Breast epithelium (tissue), 4 donors: Measurements from ENCODE around the gene MBOAT2. TPM values are rescaled to one million over a fixed set of nuclear protein-coding genes. Genes with fewer than 3 reads are reported as not detected.

Experiments
- DNase-seq, 2 donors: peaks; one replicate each; pipeline ENCODE4 v3.0.0-alpha.2; 2019; ENCODE audit warnings: low spot score in 2 of 2
- H3K27ac ChIP-seq, 2 donors: fragments of 200-600 bp; sonication (generic) in 1 of 2; one replicate each; pipeline ENCODE4 v1.5.1; 2016 to 2019; ENCODE audit warnings: mild to moderate bottlenecking in 1 of 2
- H3K27me3 ChIP-seq, 2 donors: fragments of 200-600 bp; sonication (generic) in 1 of 2; one replicate each; pipeline versions ENCODE4 v1.5.1 to v1.6.0; 2017 to 2019; ENCODE audit warnings: control low read depth in 1 of 2, mild to moderate bottlenecking in 1 of 2
- H3K36me3 ChIP-seq: fragments of 200-600 bp; one replicate; pipeline ENCODE4 v1.5.1; 2019
- H3K4me1 ChIP-seq, 2 donors: fragments of 200-600 bp; sonication (generic); one replicate each; pipeline ENCODE4 v1.5.1; 2016 to 2019; ENCODE audit warnings: control low read depth in 1 of 2
- H3K4me3 ChIP-seq, 3 donors: fragments of 200-600 bp; sonication (generic); 1 replicate in 2 of 3; 2 replicates in 1 of 3; pipeline ENCODE4 v1.5.1; 2016 to 2019; ENCODE audit warnings: mild to moderate bottlenecking in 3 of 3, moderate library complexity in 2 of 3
- H3K9me3 ChIP-seq, 2 donors: fragments of 200-600 bp; sonication (generic) in 1 of 2; one replicate each; pipeline ENCODE4 v1.5.1; 2016 to 2019; ENCODE audit warnings: control low read depth in 1 of 2
- POLR2A ChIP-seq: fragments of 450-650 bp; IDR thresholded peaks from one replicate; pipeline ENCODE4 v1.6.1; 2016; ENCODE audit warnings: antibody characterized with exemption, mild to moderate bottlenecking, moderate library complexity
- POLR2AphosphoS5 ChIP-seq, 3 donors: sonication (generic); formaldehyde crosslinking; IDR thresholded peaks; one replicate each; pipeline ENCODE4 v1.6.1; 2017; ENCODE audit warnings: antibody characterized with exemption in 3 of 3
- intact Hi-C: fragments of 100-400 bp; cut with DNase I; formaldehyde crosslinking; loops from one replicate; pipeline ENCODE4 v1.15.1; 2023; ENCODE audit warnings: low total_unique reads
- total RNA-seq, 3 donors: library from RNA; depleted of rRNA; stranded (reverse); fragments of >200 nt; gene quantifications; one replicate each; pipeline ENCODE4 v1.1.0, GENCODE V29; 2016
- TF ChIP-seq, protein P1 (sequence below), 3 donors: fragments of 450-650 bp; IDR thresholded peaks; one replicate each; pipeline ENCODE4 v1.5.1; 2016 to 2017; ENCODE audit warnings: antibody characterized with exemption in 3 of 3, mild to moderate bottlenecking in 3 of 3, moderate library complexity in 3 of 3

The MBOAT2 gene
- total RNA-seq, 3 donors from 2014 or later, result 6.4 to 41.0 (median 23.6) TPM

DNA sequence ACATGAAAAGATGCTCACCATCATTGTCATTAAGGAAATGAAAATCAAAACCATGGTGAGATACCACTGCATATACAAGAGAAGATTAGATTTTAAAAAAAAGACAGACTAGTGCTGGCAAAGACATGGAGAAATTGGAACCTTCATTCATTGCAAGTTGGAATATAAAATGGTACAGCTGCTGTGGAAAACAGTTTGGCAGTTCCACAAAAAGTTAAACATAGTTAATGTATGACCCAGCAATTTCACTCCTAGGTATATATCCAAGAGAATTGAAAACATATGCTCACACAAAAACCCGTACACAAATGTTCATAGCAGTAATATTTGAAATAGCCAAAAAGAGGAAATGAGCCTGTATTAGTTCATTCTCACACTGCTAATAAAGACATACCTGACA is 33.7 kb upstream of the MBOAT2 start:
- no peak overlapping the region for H3K27ac ChIP-seq
- intact Hi-C loops, result no loop called here
- H3K27me3 ChIP-seq, result no peaks in the 10 kb centered on the region
- DNase-seq, result no peak
- H3K36me3 ChIP-seq, result no peaks in the 10 kb centered on the region
- H3K4me1 ChIP-seq, result no peaks in the 10 kb centered on the region
- H3K9me3 ChIP-seq, result peaks cover 3 to 5% of the 10 kb centered on the region in 2 donors
- H3K4me3 ChIP-seq, result no peak overlapping the region
- no peak for TF ChIP-seq POLR2A
- TF ChIP-seq POLR2AphosphoS5 (IDR thresholded peaks at IDR 0.05), result no peak
- TF ChIP-seq, protein P1, sequence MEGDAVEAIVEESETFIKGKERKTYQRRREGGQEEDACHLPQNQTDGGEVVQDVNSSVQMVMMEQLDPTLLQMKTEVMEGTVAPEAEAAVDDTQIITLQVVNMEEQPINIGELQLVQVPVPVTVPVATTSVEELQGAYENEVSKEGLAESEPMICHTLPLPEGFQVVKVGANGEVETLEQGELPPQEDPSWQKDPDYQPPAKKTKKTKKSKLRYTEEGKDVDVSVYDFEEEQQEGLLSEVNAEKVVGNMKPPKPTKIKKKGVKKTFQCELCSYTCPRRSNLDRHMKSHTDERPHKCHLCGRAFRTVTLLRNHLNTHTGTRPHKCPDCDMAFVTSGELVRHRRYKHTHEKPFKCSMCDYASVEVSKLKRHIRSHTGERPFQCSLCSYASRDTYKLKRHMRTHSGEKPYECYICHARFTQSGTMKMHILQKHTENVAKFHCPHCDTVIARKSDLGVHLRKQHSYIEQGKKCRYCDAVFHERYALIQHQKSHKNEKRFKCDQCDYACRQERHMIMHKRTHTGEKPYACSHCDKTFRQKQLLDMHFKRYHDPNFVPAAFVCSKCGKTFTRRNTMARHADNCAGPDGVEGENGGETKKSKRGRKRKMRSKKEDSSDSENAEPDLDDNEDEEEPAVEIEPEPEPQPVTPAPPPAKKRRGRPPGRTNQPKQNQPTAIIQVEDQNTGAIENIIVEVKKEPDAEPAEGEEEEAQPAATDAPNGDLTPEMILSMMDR (IDR thresholded peaks at IDR 0.05), result no peak

DNA sequence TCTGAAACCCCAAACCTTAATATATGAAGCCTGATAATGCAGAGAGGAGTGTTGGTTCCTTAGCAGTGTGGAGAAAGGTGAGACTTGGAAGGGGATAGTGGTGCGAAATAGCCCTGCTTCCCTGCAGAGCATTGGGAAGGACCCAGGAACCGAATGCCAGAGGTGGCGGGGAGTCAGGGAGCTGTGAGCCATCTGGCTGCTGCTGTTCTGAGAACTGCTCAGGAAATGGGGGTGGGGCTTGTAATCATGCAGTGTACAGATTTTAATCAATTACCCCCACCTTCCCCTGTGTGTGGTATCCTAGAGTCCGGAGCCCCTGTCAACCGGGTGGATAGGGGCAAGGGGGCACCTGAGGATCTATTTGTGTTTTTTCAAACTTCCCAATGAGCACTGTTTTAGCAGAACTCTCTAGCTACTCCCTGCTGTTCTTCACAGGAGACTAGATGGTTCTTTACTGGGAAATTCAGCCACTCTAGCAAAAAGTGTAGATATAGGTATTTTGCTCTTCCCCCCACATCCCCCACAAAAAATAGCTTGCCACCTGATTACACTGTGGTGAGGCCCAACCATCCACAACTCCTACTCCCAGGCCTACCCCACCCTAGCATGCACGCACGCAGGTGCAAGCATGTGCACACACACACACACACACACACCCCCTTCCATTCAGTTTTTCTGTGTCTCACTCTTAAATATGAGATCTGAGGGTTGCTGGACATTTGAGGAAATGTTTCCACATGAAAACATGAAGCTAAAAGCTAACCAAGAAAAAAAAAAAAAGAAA is 30.1 kb upstream of the MBOAT2 start:
- DNase-seq, result no peak
- H3K36me3 ChIP-seq, result no peaks in the 10 kb centered on the region
- H3K4me1 ChIP-seq, result no peaks in the 10 kb centered on the region
- no peak for TF ChIP-seq POLR2A
- TF ChIP-seq, protein P1 (IDR thresholded peaks at IDR 0.05), result no peak
- no peak for TF ChIP-seq POLR2AphosphoS5 (IDR thresholded peaks at IDR 0.05)
- H3K27me3 ChIP-seq, result no peaks in the 10 kb centered on the region
- H3K9me3 ChIP-seq, result peaks cover 3% of the 10 kb centered on the region in 2 donors
- no peak overlapping the region for H3K4me3 ChIP-seq
- intact Hi-C loops, result no loop called here
- H3K27ac ChIP-seq, result no peak overlapping the region

DNA sequence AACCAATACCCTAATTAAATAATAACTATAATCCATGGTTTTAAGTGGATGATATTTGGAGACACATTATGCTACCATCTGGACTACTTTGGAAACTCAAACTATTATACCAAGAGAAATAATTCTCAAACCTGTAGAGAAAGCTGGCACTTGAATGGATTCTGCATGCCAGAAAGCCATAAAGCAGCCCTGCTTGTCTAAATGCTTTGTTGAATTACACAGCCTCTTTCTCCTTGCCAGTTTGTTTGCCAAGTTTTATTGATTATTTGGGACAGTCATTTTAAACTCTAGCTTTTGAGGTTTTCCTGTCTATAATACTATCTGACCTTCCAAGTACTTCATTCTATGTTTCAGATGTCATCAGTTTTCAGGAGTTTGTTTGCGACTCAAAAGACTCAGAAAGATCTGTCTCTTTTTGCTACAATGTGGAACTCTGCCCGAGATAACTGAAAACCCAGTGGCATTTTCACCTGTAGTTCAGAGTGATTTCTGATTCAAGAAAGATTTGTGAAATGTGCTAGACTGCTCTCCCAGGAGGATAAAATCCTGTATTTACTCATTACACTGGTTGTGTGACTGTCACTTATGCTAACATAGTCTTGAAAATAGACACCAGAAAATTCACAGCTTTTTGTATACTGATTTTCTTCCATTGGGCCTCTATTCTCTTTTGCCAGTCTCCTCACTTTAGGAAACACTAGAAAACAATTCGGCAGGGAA is 29.2 kb upstream of the MBOAT2 start:
- no peak for DNase-seq
- Histone ChIP-seq H3K4me1 (no peaks in the 10 kb centered on the region), H3K27me3 (no peaks in the 10 kb centered on the region), H3K36me3 (no peaks in the 10 kb centered on the region), H3K27ac (no peak overlapping the region), H3K9me3 (no peaks in the 10 kb centered on the region), H3K4me3 (no peak overlapping the region)
- TF ChIP-seq, protein P1 (IDR thresholded peaks at IDR 0.05), result no peak
- no peak for TF ChIP-seq POLR2A
- no peak for TF ChIP-seq POLR2AphosphoS5 (IDR thresholded peaks at IDR 0.05)
- intact Hi-C loops, result no loop called here

DNA sequence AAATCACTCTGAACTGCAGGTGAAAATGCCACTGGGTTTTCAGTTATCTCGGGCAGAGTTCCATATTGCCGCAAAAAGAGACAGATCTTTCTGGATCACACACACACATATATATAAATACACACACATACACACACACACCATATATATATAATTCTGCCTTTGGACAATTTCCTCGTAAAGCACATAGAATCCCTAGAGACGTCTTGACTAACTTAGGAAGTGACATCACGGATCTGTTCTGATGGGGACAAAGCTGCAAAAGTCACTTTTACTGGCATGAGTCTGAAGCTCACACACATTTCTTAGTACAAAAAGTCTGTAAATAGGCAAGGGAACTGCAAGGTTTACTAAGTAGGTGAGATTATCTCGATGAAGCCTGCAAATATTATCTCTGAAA is 28.6 kb upstream of the MBOAT2 start:
- no peak overlapping the region for H3K27ac ChIP-seq
- no peaks in the 10 kb centered on the region for H3K36me3 ChIP-seq
- TF ChIP-seq POLR2AphosphoS5 (IDR thresholded peaks at IDR 0.05) (no peak), POLR2A (no peak)
- TF ChIP-seq, protein P1 (IDR thresholded peaks at IDR 0.05), result no peak
- no peak for DNase-seq
- H3K27me3 ChIP-seq, result no peaks in the 10 kb centered on the region
- H3K9me3 ChIP-seq, result no peaks in the 10 kb centered on the region
- intact Hi-C loops, result no loop called here
- no peak overlapping the region for H3K4me3 ChIP-seq
- no peaks in the 10 kb centered on the region for H3K4me1 ChIP-seq

DNA sequence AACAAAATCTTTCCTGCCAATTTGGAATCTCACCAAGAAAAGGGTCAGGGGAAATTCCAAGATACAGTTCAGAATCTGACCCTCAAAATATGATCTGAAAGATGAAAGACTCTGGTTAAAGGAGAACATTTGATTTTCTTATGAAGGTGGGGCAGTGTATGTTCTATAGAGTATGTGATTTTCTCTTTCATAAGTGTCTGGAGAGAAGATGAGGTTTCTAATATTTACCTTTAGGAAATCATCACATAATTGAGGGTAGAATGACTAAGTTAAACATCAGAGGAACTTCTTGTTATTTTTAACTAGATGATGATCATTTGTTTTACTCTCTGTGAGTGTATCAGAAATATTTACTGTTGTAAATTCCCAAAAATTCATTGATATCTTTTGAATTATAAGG is 27.8 kb upstream of the MBOAT2 start:
- intact Hi-C loops, result no loop called here
- TF ChIP-seq POLR2AphosphoS5 (IDR thresholded peaks at IDR 0.05), result no peak
- TF ChIP-seq, protein P1 (IDR thresholded peaks at IDR 0.05), result no peak
- no peak for TF ChIP-seq POLR2A

More for the DNA sequence above, 27.8 kb upstream of the MBOAT2 start:
- Histone ChIP-seq H3K36me3 (no peaks in the 10 kb centered on the region), H3K27ac (no peak overlapping the region), H3K27me3 (no peaks in the 10 kb centered on the region), H3K4me1 (no peaks in the 10 kb centered on the region), H3K4me3 (no peak overlapping the region), H3K9me3 (no peaks in the 10 kb centered on the region)
- DNase-seq, result no peak
